ENCODE measurements around the gene INTS11. TPM values are rescaled to one million over a fixed set of nuclear protein-coding genes. Genes with fewer than 3 reads are reported as not detected.

Gene INTS11
- total and polyA plus RNA-seq, 2 of the 13 experiments (the other 11 are each of a cell fraction or from before 2014, with no cell fraction given), result 52.8 to 94.8 TPM

GRCh38 chr1:1334835-1335234 is 10.4 kb upstream of the INTS11 start (continued):
- peak; percentile 81; the same call in 1 of the 2 replicates for TF ChIP-seq STAT5B (CRISPR knock-in tag; IDR thresholded peaks at IDR 0.05)
- no peak for TF ChIP-seq NR0B2 (CRISPR knock-in tag; IDR thresholded peaks at IDR 0.05)
- TF ChIP-seq HNRNPL (IDR thresholded peaks at IDR 0.05; ENCODE audit: low read depth, low read length), result peak; percentile 85
- no peak for TF ChIP-seq RFXAP (CRISPR knock-in tag; IDR thresholded peaks at IDR 0.05; ENCODE audit: borderline replicate concordance)
- TF ChIP-seq ZNF326 (CRISPR knock-in tag; IDR thresholded peaks at IDR 0.05; ENCODE audit: borderline replicate concordance), result no peak
- TF ChIP-seq HIC2 (CRISPR knock-in tag; IDR thresholded peaks at IDR 0.05; ENCODE audit: low read depth), result 0 out of 2 replicates have a peak, but pooled peaks have one; percentile 46
- TF ChIP-seq CHCHD3 (CRISPR knock-in tag; IDR thresholded peaks at IDR 0.05), result no peak
- no peak for TF ChIP-seq ZNF672 (CRISPR knock-in tag; IDR thresholded peaks at IDR 0.05)
- no peak for TF ChIP-seq DNMT1 (CRISPR knock-in tag; IDR thresholded peaks at IDR 0.05)
- no peak for TF ChIP-seq RELA (CRISPR knock-in tag; IDR thresholded peaks at IDR 0.05)
- peak; percentile 73 for TF ChIP-seq SAP130 (CRISPR knock-in tag; IDR thresholded peaks at IDR 0.05; ENCODE audit: low read depth)
- no peak for TF ChIP-seq ZSCAN9 (CRISPR knock-in tag; IDR thresholded peaks at IDR 0.05; ENCODE audit: borderline replicate concordance)
- TF ChIP-seq TGIF2 (CRISPR knock-in tag; IDR thresholded peaks at IDR 0.05), result no peak; the same call in 1 of the 2 replicates
- no peak; the same call in none of the 2 replicates for TF ChIP-seq RBFOX2 (IDR thresholded peaks at IDR 0.05; ENCODE audit: low read depth, low read length)
- no peak for TF ChIP-seq ZFP62 (CRISPR knock-in tag; IDR thresholded peaks at IDR 0.05)
- TF ChIP-seq ZNF83 (CRISPR knock-in tag; IDR thresholded peaks at IDR 0.05; ENCODE audit: borderline replicate concordance), result no peak
- no peak for TF ChIP-seq ZNF766 (CRISPR knock-in tag; IDR thresholded peaks at IDR 0.05; ENCODE audit: borderline replicate concordance)
- no peak for TF ChIP-seq ATF7 (IDR thresholded peaks at IDR 0.05)
- TF ChIP-seq ATF7 (CRISPR knock-in tag; IDR thresholded peaks at IDR 0.05), result no peak
- peak; percentile 80; the same call in 1 of the 2 replicates for TF ChIP-seq CAMTA2 (CRISPR knock-in tag; IDR thresholded peaks at IDR 0.05; ENCODE audit: borderline replicate concordance)
- peak; percentile 72 for TF ChIP-seq MED13 (CRISPR knock-in tag; IDR thresholded peaks at IDR 0.05)
- TF ChIP-seq, protein P1, sequence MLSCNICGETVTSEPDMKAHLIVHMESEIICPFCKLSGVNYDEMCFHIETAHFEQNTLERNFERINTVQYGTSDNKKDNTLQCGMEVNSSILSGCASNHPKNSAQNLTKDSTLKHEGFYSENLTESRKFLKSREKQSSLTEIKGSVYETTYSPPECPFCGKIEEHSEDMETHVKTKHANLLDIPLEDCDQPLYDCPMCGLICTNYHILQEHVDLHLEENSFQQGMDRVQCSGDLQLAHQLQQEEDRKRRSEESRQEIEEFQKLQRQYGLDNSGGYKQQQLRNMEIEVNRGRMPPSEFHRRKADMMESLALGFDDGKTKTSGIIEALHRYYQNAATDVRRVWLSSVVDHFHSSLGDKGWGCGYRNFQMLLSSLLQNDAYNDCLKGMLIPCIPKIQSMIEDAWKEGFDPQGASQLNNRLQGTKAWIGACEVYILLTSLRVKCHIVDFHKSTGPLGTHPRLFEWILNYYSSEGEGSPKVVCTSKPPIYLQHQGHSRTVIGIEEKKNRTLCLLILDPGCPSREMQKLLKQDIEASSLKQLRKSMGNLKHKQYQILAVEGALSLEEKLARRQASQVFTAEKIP (CRISPR knock-in tag; IDR thresholded peaks at IDR 0.05; ENCODE audit: borderline replicate concordance), result no peak
- TF ChIP-seq CHD4 (IDR thresholded peaks at IDR 0.05; ENCODE audit: borderline replicate concordance, low read length), result no peak
- peak; percentile 47; the same call in 1 of the 2 replicates for TF ChIP-seq ZNF274 (CRISPR knock-in tag; IDR thresholded peaks at IDR 0.05)
- no peak for TF ChIP-seq ZNF460 (CRISPR knock-in tag; IDR thresholded peaks at IDR 0.05; ENCODE audit: borderline replicate concordance)
- TF ChIP-seq BCL3 (CRISPR knock-in tag; IDR thresholded peaks at IDR 0.05), result no peak
- TF ChIP-seq MTA1 (CRISPR knock-in tag; IDR thresholded peaks at IDR 0.05; ENCODE audit: borderline replicate concordance), result no peak
- no peak for TF ChIP-seq MIXL1 (CRISPR knock-in tag; IDR thresholded peaks at IDR 0.05)
